ENCODE results near the gene ENOX1. TPM values are rescaled to one million over a fixed set of nuclear protein-coding genes. Genes with fewer than 3 reads are reported as not detected.

Gene ENOX1
- total RNA-seq, 1 donor from 2014 or later: 2.5 TPM

GRCh38 chr13:43516401-43516833 lies 270.4 kb downstream of the ENOX1 start:
- no peaks in the 10 kb centered on the region for H3K36me3 Mint-ChIP-seq (ENCODE audit: insufficient read depth)
- TF ChIP-seq, protein P1, sequence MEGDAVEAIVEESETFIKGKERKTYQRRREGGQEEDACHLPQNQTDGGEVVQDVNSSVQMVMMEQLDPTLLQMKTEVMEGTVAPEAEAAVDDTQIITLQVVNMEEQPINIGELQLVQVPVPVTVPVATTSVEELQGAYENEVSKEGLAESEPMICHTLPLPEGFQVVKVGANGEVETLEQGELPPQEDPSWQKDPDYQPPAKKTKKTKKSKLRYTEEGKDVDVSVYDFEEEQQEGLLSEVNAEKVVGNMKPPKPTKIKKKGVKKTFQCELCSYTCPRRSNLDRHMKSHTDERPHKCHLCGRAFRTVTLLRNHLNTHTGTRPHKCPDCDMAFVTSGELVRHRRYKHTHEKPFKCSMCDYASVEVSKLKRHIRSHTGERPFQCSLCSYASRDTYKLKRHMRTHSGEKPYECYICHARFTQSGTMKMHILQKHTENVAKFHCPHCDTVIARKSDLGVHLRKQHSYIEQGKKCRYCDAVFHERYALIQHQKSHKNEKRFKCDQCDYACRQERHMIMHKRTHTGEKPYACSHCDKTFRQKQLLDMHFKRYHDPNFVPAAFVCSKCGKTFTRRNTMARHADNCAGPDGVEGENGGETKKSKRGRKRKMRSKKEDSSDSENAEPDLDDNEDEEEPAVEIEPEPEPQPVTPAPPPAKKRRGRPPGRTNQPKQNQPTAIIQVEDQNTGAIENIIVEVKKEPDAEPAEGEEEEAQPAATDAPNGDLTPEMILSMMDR (IDR thresholded peaks at IDR 0.05; ENCODE audit: unreplicated experiment): no peak
- peaks cover 3% of the 10 kb centered on the region for H3K4me1 Mint-ChIP-seq (ENCODE audit: low read depth)
- H3K27me3 Mint-ChIP-seq: no peaks in the 10 kb centered on the region
- no peak overlapping the region for H3K27ac Mint-ChIP-seq
- no peak for DNase-seq (ENCODE audit: low spot score, unreplicated experiment)
- H3K4me3 Mint-ChIP-seq (ENCODE audit: low read depth): no peak overlapping the region
- no peaks in the 10 kb centered on the region for H3K9me3 Mint-ChIP-seq (ENCODE audit: low read depth)

- Mint-ChIP-seq H3K27ac (no peak overlapping the region), H3K4me1 (ENCODE audit: low read depth) (peaks cover 3% of the 10 kb centered on the region), H3K36me3 (ENCODE audit: insufficient read depth) (no peaks in the 10 kb centered on the region), H3K27me3 (no peaks in the 10 kb centered on the region), H3K4me3 (ENCODE audit: low read depth) (no peak overlapping the region), H3K9me3 (ENCODE audit: low read depth) (no peaks in the 10 kb centered on the region)
- no peak for DNase-seq (ENCODE audit: low spot score, unreplicated experiment)
- TF ChIP-seq, protein P1 (IDR thresholded peaks at IDR 0.05; ENCODE audit: unreplicated experiment): no peak
Observed at GRCh38 chr13:43515531-43515930, 271.2 kb downstream of the ENOX1 start.

GRCh38 chr13:43514311-43514710 lies 272.5 kb downstream of the ENOX1 start:
- TF ChIP-seq, protein P1 (IDR thresholded peaks at IDR 0.05; ENCODE audit: unreplicated experiment): no peak
- no peaks in the 10 kb centered on the region for H3K36me3 Mint-ChIP-seq (ENCODE audit: insufficient read depth)

GRCh38 chr13:43512221-43512620 lies 274.6 kb downstream of the ENOX1 start:
- no peaks in the 10 kb centered on the region for H3K36me3 Mint-ChIP-seq (ENCODE audit: insufficient read depth)
- H3K4me1 Mint-ChIP-seq (ENCODE audit: low read depth): peaks cover 3% of the 10 kb centered on the region
- TF ChIP-seq, protein P1 (IDR thresholded peaks at IDR 0.05; ENCODE audit: unreplicated experiment): no peak
- H3K27me3 Mint-ChIP-seq: no peaks in the 10 kb centered on the region
- H3K4me3 Mint-ChIP-seq (ENCODE audit: low read depth): no peak overlapping the region
- no peaks in the 10 kb centered on the region for H3K9me3 Mint-ChIP-seq (ENCODE audit: low read depth)
- no peak overlapping the region for H3K27ac Mint-ChIP-seq
- DNase-seq (ENCODE audit: low spot score, unreplicated experiment): no peak

More at GRCh38 chr13:43514311-43514710, 272.5 kb downstream of the ENOX1 start:
- H3K27me3 Mint-ChIP-seq: no peaks in the 10 kb centered on the region
- H3K27ac Mint-ChIP-seq: no peak overlapping the region
- H3K4me3 Mint-ChIP-seq (ENCODE audit: low read depth): no peak overlapping the region
- DNase-seq (ENCODE audit: low spot score, unreplicated experiment): no peak
- H3K4me1 Mint-ChIP-seq (ENCODE audit: low read depth): peaks cover 3% of the 10 kb centered on the region
- no peaks in the 10 kb centered on the region for H3K9me3 Mint-ChIP-seq (ENCODE audit: low read depth)

DNA sequence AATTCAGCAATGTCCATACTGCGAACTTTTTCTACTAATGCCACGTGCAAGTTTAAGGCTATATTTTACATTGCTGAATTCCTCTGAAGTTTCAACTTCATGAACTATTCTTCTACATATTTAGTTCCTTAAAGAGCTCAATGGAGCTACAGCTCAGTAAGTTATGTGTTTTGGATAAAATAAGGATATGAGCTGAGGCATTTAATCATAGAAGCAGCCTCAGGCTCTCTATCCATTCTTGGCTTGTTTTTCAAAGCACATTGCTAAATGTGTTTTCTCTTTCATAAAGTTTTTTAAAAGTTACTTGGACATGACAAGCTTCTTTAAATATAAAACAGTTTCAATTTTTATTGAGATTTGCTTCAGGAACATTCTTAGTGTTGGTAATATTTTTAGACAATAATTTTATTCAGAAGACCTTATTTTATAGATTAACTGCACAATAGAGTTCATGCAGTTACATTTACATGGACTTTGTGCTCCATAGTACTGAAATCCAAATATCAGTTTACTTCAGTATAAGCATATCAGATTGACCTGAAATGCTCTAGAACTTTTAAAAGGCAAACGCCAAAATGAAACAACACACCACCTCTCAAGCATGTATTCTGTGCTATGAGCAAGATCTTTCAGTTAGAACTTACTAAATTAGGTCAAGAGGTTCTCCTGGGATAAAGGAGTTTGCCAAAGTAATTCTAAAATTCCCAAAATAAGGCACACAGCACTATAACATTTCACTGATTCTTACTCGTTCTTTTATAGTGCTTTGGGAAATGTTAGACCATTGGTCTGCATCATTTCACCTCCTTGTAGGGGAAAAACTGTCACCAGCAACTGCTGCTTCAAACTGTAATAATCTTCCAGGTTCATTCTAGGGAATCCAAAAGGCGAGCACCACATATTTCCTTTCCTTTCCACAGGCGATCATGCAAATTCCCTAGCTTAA lies 275.5 kb downstream of the ENOX1 start:
- no peaks in the 10 kb centered on the region for H3K27me3 Mint-ChIP-seq
- no peak for DNase-seq (ENCODE audit: low spot score, unreplicated experiment)
- H3K4me3 Mint-ChIP-seq (ENCODE audit: low read depth): no peak overlapping the region
- H3K36me3 Mint-ChIP-seq (ENCODE audit: insufficient read depth): no peaks in the 10 kb centered on the region
- no peaks in the 10 kb centered on the region for H3K9me3 Mint-ChIP-seq (ENCODE audit: low read depth)
- H3K27ac Mint-ChIP-seq: no peak overlapping the region
- TF ChIP-seq, protein P1 (IDR thresholded peaks at IDR 0.05; ENCODE audit: unreplicated experiment): no peak
- H3K4me1 Mint-ChIP-seq (ENCODE audit: low read depth): no peaks in the 10 kb centered on the region
